NCI-H774 (cell line): ENCODE measurements around the gene DNASE1.

ENCODE experiments used
- DNase-seq: peaks from one replicate; lab custom pipeline; 2025; lab: John Stamatoyannopoulos, UW

The DNASE1 gene

GRCh38 chr16:3664187-3664896 is 9.9 kb downstream of the DNASE1 start:
- no peak for DNase-seq

DNA sequence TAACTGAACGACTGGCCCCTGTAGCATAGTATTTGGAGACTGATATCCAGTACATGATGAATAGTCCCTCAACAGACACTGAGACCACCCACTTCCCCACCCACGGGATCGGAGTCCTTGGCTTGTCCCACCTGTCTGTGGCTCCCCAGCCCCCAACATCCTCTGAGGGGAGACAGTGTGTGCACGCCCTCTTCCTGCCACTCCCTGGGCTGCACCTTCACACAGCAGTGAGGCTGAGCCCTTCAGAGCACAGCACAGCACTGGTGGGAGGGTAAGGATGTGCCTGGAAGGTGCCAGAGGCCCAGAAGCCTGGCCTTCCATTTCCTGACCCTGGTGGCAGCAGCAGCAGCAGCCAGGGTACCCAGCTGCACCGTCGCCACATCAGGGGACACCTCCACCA is 11.0 kb downstream of the DNASE1 start:
- DNase-seq = no peak

DNA sequence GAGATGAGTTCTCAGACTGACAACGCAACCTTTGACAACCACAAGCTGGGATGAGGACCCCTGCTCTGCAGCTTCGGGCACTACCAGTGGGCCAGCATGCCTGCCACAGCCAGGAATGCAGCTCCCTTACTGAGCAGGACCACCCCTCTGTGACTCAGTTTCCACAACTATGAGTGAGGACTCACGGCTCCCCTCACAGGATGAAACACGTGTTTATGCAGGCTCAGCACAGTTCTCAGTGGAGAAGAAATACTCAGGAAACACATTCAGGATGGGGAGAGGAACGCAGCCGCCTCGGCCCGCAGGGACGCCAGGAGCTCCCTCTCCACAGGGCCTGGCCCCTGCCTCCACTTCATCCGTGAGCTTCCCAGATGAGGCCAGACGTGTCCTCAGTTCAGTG is 14.1 kb downstream of the DNASE1 start:
- no peak for DNase-seq

GRCh38 chr16:3669082-3669481 is 14.6 kb downstream of the DNASE1 start:
- DNase-seq = no peak

- no peak for DNase-seq
These were observed 16.2 kb downstream of the DNASE1 start for GRCh38 chr16:3670711-3671110.

- DNase-seq = no peak
These were observed 16.9 kb downstream of the DNASE1 start for GRCh38 chr16:3671424-3671823.

DNA sequence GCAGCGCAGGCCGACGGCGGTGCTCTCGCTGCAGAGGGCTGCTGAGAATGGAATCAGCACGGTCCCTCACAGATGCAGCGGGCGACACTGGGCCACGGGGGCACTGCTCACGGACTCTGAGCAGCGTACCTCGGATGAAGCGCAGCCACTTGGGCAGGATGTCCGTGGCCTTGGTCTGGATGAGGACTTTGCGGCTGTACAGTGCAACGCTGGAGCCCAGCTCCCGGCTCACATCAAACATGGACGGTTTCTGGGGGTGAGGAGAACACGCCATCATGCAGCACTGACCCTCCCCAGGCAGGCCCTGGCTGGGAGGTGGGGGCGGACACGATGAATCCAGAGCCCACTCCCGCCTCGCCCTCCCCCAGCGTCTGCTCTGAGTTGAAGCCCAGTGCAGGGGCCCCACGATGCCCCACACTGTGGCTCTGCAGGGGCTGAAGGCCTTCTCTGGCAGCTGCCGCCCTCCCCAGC is 18.1 kb downstream of the DNASE1 start:
- DNase-seq = no peak

- no peak for DNase-seq
These were observed 18.7 kb downstream of the DNASE1 start for GRCh38 chr16:3673201-3673600.

GRCh38 chr16:3673676-3674377 is 19.3 kb downstream of the DNASE1 start:
- DNase-seq = no peak

- DNase-seq = no peak
These were observed 20.2 kb downstream of the DNASE1 start for GRCh38 chr16:3674513-3675295.

DNA sequence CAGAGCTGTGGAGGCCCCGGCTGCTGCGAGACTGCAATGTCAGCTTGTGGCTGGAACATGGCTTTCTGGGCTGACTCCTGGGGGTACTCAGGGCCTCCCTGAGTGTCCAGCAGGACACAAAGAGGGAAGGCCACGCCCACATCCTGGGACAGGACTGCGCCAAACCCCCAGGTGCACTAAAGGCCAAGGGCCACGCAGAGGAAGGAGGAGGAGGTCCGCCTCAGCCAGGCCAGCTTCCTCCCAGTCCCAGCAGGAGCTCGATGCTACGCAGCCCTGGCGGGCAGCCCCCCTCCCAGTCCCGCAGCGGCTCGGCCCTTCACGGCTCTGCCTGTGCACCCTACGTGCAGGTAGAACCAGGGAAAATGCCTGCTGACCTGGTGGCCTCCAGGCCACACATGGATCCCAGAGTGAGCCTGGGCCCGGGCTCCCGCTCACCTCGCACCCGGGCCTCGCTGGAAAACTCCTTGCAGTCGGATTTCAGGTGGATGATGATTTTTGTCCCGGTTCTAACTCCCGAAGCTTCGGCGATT is 21.2 kb downstream of the DNASE1 start:
- DNase-seq = no peak

- DNase-seq = no peak
These were observed 23.5 kb downstream of the DNASE1 start for GRCh38 chr16:3677994-3678393.

GRCh38 chr16:3681206-3681605 is 26.7 kb downstream of the DNASE1 start:
- DNase-seq = no peak

- no peak for DNase-seq
These were observed 32.5 kb downstream of the DNASE1 start for GRCh38 chr16:3687021-3687420.

GRCh38 chr16:3687792-3688191 is 33.3 kb downstream of the DNASE1 start:
- DNase-seq = no peak

- DNase-seq = no peak
These were observed 35.2 kb downstream of the DNASE1 start for GRCh38 chr16:3689731-3690130.

- DNase-seq = peak; percentile 78
These were observed 36.0 kb downstream of the DNASE1 start for GRCh38 chr16:3690470-3690928.

GRCh38 chr16:3690980-3691720 is 36.7 kb downstream of the DNASE1 start:
- no peak for DNase-seq

DNA sequence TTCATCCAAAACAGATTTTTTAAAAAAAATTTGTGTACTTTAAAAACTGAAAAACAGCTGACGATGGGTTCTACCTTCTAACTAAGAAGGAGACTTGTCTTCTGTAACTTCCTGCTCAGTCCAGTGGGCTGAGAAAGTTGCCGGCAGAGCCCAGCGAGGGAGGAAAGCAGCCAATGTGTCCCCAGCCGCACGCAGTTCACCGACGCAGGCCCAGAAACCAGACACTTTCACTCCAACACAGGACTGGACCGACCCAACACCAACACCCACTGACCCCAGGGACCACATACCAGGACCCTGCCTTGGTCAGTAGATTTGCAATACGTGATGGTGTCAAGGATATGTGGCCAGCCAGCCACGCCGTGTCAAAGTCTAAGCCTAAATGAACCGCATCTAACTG is 37.3 kb downstream of the DNASE1 start:
- no peak for DNase-seq

- DNase-seq = no peak
These were observed 39.6 kb downstream of the DNASE1 start for GRCh38 chr16:3694051-3694450.

GRCh38 chr16:3695610-3696369 is 41.3 kb downstream of the DNASE1 start:
- no peak for DNase-seq
